HEK293 (cell line): Measurements from ENCODE around the gene KCNK18.

Source experiments
- BCL11A ChIP-seq: fragments of 450-650 bp; formaldehyde crosslinking; IDR thresholded peaks from 2 replicates; pipeline ENCODE4 v1.5.1; 2016; ENCODE audit warnings: low read depth, missing biosample characterization, missing genetic modification characterization
- EGR2 ChIP-seq: fragments of 450-650 bp; formaldehyde crosslinking; IDR thresholded peaks from 2 replicates; pipeline ENCODE4 v1.5.1; 2016; ENCODE audit warnings: low read depth, missing biosample characterization, missing genetic modification characterization
- IKZF3 ChIP-seq: fragments of 450-650 bp; IDR thresholded peaks from 2 replicates; pipeline ENCODE4 v1.5.0; 2018; ENCODE audit warnings: missing biosample characterization, mild to moderate bottlenecking, missing genetic modification characterization, moderate library complexity
- KLF8 ChIP-seq: fragments of 450-650 bp; formaldehyde crosslinking; IDR thresholded peaks from 2 replicates; pipeline ENCODE4 v1.5.1; 2016; ENCODE audit warnings: missing biosample characterization, missing genetic modification characterization
- PATZ1 ChIP-seq: fragments of 450-650 bp; formaldehyde crosslinking; IDR thresholded peaks from 2 replicates; pipeline ENCODE4 v1.5.1; 2016; ENCODE audit warnings: missing biosample characterization, missing genetic modification characterization
- PRDM1 ChIP-seq: fragments of 450-650 bp; formaldehyde crosslinking; IDR thresholded peaks from 2 replicates; pipeline ENCODE4; 2016; ENCODE audit warnings: missing biosample characterization, missing genetic modification characterization
- PRDM2 ChIP-seq: fragments of 450-650 bp; formaldehyde crosslinking; IDR thresholded peaks from 2 replicates; pipeline ENCODE4 v1.5.1; 2016; ENCODE audit warnings: missing biosample characterization, missing genetic modification characterization, borderline replicate concordance
- TCF7L2 ChIP-seq: IDR thresholded peaks from 2 replicates; pipeline ENCODE4 v1.6.1; 2011; ENCODE audit warnings: low read depth, mild to moderate bottlenecking, inconsistent platforms, low read length, moderate library complexity, borderline replicate concordance
- ZBTB1 ChIP-seq: fragments of 450-650 bp; formaldehyde crosslinking; IDR thresholded peaks from 2 replicates; pipeline ENCODE4 v1.5.1; 2016; ENCODE audit warnings: missing biosample characterization, missing genetic modification characterization
- ZBTB49 ChIP-seq: fragments of 450-650 bp; formaldehyde crosslinking; IDR thresholded peaks from 2 replicates; pipeline ENCODE4 v1.5.1; 2016; ENCODE audit warnings: missing biosample characterization, missing genetic modification characterization, low read depth
- ZNF138 ChIP-seq: fragments of 450-650 bp; formaldehyde crosslinking; IDR thresholded peaks from 2 replicates; pipeline ENCODE4 v1.5.1; 2016; ENCODE audit warnings: missing biosample characterization, missing genetic modification characterization, borderline replicate concordance
- ZNF140 ChIP-seq: fragments of 450-650 bp; formaldehyde crosslinking; IDR thresholded peaks from 2 replicates; pipeline ENCODE4 v1.5.1; 2016; ENCODE audit warnings: missing biosample characterization, missing genetic modification characterization
- ZNF302 ChIP-seq: fragments of 450-650 bp; formaldehyde crosslinking; IDR thresholded peaks from 2 replicates; pipeline ENCODE4 v1.5.1; 2016; ENCODE audit warnings: missing biosample characterization, missing genetic modification characterization, low read depth
- ZNF324 ChIP-seq: fragments of 450-650 bp; formaldehyde crosslinking; IDR thresholded peaks from 2 replicates; pipeline ENCODE4 v1.5.1; 2016; ENCODE audit warnings: missing biosample characterization, missing genetic modification characterization
- ZNF37A ChIP-seq: fragments of 450-650 bp; IDR thresholded peaks from 2 replicates; pipeline ENCODE4 v1.5.1; 2018; ENCODE audit warnings: missing biosample characterization, missing genetic modification characterization
- ZNF433 ChIP-seq: fragments of 450-650 bp; formaldehyde crosslinking; IDR thresholded peaks from 2 replicates; pipeline ENCODE4 v1.5.1; 2016; ENCODE audit warnings: missing biosample characterization, missing genetic modification characterization, low read depth
- ZNF513 ChIP-seq: fragments of 450-650 bp; IDR thresholded peaks from 2 replicates; pipeline ENCODE4 v1.5.1; 2018; ENCODE audit warnings: missing biosample characterization, missing genetic modification characterization
- ZNF529 ChIP-seq: fragments of 450-650 bp; formaldehyde crosslinking; IDR thresholded peaks from 2 replicates; pipeline ENCODE4 v1.5.1; 2017; ENCODE audit warnings: missing genetic modification characterization, missing biosample characterization; ENCODE audit not compliant: insufficient replicate concordance
- ZNF555 ChIP-seq: fragments of 450-650 bp; formaldehyde crosslinking; conservative IDR thresholded peaks from 2 replicates; pipeline ENCODE4 v1.5.1; 2017; ENCODE audit warnings: missing biosample characterization, mild to moderate bottlenecking, missing genetic modification characterization, inconsistent platforms
- ZNF561 ChIP-seq: fragments of 450-650 bp; IDR thresholded peaks from 2 replicates; pipeline ENCODE4 v1.5.1; 2018; ENCODE audit warnings: missing biosample characterization, missing genetic modification characterization, borderline replicate concordance
- ZNF677 ChIP-seq: fragments of 450-650 bp; IDR thresholded peaks from 2 replicates; pipeline ENCODE4 v1.5.0; 2018; ENCODE audit warnings: missing biosample characterization, mild to moderate bottlenecking, missing genetic modification characterization, moderate library complexity
- ZNF692 ChIP-seq: fragments of 450-650 bp; formaldehyde crosslinking; IDR thresholded peaks from 2 replicates; pipeline ENCODE4 v1.5.1; 2016; ENCODE audit warnings: missing biosample characterization, missing genetic modification characterization
- ZNF704 ChIP-seq: fragments of 450-650 bp; formaldehyde crosslinking; IDR thresholded peaks from 2 replicates; pipeline ENCODE4 v1.5.1; 2016; ENCODE audit warnings: missing biosample characterization, missing genetic modification characterization
- ZNF76 ChIP-seq: fragments of 450-650 bp; formaldehyde crosslinking; IDR thresholded peaks from 2 replicates; pipeline ENCODE4; 2016; ENCODE audit warnings: low read depth, missing biosample characterization, missing genetic modification characterization, borderline replicate concordance

Gene KCNK18

GRCh38 chr10:117167789-117168674 is 29.3 kb upstream of the KCNK18 start (continued):
- TF ChIP-seq PRDM2 (no peak), ZNF433 (tag by site-specific recombination) (no peak), KLF8 (peak; percentile 43; the same call in 1 of the 2 replicates), ZNF677 (0 out of 2 replicates have a peak, but pooled peaks have one; percentile 10), ZNF555 (tag by site-specific recombination) (no peak), ZNF692 (tag by site-specific recombination) (0 out of 2 replicates have a peak, but pooled peaks have one; percentile 27), EGR2 (tag by site-specific recombination) (no peak), ZNF513 (tag by site-specific recombination) (no peak), TCF7L2 (no peak), ZNF37A (tag by site-specific recombination) (no peak), ZNF138 (tag by site-specific recombination) (no peak), ZBTB1 (no peak), ZNF529 (tag by site-specific recombination) (no peak), PRDM1 (no peak), ZBTB49 (tag by site-specific recombination) (no peak), PATZ1 (tag by site-specific recombination) (peak; percentile 75), IKZF3 (tag by site-specific recombination) (no peak), ZNF561 (tag by site-specific recombination) (peak; percentile 54; the same call in 1 of the 2 replicates), ZNF704 (tag by site-specific recombination) (no peak), ZNF76 (tag by site-specific recombination) (peak; percentile 44; the same call in 1 of the 2 replicates), ZNF140 (tag by site-specific recombination) (no peak), ZNF324 (tag by site-specific recombination) (peak; percentile 20; the same call in 1 of the 2 replicates), BCL11A (tag by site-specific recombination) (no peak), ZNF302 (tag by site-specific recombination) (no peak)
